ENCODE results near the gene AXIN1.

The AXIN1 gene

DNA sequence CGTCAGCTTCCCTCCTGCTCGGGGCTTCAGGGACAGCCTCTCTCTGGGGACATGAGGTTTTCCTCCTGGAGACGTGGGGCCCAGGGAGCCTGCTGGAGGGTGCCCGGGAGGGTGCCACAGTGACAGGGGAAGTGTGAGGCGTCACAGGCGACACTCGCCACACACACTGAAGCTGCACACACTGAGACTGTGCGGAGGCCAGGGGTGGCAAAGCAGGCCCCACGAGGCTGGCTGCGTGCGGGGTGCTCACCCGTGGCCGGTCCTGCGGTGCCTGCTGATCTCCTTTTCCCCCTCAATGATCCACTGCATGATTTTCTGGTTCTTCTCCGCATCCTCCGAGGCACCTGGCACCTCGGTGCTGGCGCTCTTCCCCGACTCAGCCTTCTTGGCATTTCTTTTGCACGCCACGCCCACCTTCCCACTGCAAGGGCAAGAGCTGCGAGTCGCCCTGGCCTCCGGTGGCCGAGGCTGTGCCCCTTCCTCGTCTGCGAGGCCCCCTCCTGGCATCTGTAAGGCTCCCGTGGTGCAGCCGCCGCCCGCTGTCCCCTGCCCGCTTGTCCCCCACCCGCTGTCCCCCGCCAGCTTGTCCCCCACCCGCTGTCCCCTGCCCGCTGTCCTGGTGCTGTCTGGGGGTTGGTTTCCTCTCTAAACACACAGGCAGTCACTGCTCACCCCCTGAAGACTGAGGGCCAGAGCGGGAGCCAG is 55.6 kb downstream of the AXIN1 start:
- no peak for DNase-seq

GRCh38 chr16:296276-296675 is 56.2 kb downstream of the AXIN1 start:
- no peak for DNase-seq

GRCh38 chr16:293043-293775 is 59.3 kb downstream of the AXIN1 start:
- no peak for DNase-seq

GRCh38 chr16:291539-291938 is 61.0 kb downstream of the AXIN1 start:
- no peak for DNase-seq

DNA sequence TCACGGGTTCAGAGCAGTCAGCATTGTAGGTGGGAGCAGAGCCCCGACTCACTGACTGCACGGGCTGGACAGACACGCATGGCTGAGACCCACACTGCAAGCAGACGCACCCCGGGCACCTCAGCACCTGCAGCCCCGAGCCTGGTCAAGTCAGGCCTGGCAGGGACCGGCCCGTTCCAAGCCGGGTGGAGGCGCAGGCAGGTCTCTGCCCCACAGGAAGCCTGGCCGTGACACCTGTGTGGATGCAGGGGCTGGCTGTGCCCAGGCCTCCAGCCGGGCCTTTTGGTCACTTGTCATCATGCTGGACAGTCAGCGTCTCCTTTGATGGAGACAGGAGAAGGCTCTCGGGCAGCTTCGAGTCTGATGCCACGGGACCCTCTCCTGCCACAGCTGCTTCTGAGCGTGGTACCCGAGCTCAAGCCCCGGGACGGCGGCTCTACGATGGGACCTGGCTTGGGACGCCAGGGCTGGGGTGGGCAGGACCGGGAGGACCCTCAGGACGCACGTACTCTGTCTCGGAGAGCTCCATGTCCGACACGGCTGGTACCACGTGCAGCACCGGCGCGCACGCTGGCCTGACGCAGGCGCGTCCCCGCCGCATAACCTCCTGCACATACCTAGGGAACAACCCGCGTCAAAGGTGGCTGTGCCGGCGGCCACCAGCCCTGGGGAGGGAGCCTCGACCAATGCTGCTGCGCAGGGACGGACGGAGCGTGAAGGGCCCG is 61.7 kb downstream of the AXIN1 start:
- DNase-seq: no peak

DNA sequence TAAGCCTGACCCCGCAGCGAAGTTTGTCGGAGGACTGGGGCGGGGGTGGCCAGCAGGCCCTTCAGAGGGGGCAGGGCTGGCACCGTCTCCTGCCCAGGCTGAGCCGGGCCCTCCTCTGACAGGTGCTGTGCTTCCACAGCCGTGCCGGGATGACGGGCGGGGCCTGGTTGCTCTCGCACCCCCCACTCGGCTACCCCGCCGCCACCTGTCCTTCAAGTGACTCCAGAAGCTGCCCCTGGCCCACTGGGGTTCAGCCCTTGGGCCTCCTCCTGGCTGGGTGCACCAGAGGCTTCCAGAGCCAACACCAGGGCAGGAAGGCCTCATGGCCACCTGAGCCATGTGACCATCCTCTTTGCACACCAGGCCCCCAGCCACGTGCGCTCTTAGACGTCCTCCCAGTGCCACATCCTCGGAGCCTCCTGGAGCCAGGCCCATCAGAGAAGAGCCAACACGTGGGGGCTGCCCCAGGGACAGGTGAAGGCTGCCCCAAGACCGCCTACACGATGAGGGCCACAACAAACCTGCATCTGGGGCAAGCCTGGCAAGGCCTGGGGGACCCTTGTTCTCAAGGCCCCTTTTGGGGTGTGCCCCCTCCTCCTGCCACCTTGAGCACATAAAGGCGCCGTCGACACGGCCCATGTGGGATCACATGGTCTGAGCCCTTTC is 62.4 kb downstream of the AXIN1 start:
- DNase-seq: no peak

GRCh38 chr16:289395-289997 is 63.0 kb downstream of the AXIN1 start:
- DNase-seq: no peak

DNA sequence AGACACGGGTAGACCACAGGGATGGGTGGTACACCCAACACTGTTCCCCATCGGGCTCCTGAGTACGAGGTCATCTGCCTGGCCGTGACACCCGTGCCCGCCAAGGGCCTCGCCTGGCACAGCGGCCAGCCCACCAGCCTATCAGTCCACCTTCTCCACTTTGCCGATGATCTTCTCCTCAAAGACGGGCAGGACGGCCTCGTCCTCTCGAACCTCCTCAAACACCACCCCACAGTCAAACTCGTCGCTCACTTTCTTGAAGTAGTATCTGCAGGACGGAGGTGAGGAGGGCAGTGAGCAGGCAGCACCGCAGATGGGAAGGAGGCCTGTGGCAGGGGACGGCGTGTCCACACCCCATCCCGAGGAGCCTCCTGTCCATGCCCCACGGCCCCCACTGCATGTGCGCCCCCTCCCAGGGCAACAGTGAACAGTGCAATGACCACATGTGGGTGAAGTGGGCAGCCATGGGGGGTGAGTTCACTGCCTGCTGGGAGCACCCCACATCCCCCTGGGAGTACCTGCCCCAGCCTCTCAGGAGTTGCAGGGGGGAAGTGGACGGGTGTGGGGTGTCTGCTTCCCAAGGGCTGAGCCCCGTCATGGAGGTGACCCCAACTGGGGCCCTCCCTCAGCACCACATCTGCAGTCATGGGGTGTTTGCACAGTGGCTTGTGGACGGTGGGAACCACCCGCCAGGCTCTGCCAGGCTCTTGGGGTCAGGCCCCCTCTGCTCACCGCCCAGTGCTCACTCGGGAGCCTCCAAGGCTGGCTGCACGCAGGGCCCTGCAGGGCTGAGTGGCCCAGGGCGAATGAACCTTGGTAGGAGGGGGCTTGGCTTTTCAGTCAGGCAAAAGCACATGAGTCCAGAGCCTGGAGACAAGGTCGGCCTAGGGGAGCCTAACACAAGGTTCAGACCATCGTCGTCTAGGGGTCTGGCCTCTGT is 64.3 kb downstream of the AXIN1 start:
- DNase-seq: no peak

GRCh38 chr16:287298-287811 is 65.2 kb downstream of the AXIN1 start:
- no peak for DNase-seq

GRCh38 chr16:286491-287297 is 65.8 kb downstream of the AXIN1 start:
- DNase-seq: no peak

DNA sequence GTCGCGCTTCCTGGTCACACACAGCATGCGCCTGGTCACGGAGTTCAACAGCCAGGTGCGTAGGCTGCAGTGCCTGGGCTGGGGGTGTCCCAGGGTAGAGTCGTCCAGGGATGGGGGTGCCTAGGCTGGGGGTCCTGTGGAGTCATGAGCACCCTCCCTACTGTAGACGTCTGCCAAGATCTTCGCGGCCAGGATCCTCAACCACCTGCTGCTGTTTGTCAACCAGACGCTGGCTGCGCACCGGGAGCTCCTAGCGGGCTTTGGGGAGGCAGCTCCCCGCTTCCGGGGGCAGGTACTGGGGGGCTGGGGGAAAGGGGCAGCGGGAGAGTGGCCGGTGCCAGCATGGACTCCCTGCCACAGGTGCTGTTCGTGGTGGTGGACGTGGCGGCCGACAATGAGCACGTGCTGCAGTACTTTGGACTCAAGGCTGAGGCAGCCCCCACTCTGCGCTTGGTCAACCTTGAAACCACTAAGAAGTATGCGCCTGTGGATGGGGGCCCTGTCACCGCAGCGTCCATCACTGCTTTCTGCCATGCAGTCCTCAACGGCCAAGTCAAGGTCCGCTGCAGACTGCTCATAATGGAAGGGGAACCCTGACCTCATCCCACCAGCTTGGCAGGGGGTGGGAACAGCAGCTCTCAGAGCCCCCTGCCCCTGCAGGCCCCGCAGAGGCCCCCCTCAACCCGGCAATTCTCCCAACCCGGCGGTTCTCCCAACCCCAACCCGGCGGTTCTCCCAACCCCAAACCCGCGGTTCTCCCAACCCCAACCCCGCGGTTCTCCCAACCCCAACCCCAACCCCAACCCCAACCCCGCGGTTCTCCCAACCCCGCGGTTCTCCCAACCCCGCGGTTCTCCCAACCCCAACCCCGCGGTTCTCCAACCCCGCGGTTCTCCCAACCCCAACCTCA is 67.1 kb downstream of the AXIN1 start:
- DNase-seq: no peak

GRCh38 chr16:284204-285120 is 68.1 kb downstream of the AXIN1 start:
- DNase-seq: no peak

DNA sequence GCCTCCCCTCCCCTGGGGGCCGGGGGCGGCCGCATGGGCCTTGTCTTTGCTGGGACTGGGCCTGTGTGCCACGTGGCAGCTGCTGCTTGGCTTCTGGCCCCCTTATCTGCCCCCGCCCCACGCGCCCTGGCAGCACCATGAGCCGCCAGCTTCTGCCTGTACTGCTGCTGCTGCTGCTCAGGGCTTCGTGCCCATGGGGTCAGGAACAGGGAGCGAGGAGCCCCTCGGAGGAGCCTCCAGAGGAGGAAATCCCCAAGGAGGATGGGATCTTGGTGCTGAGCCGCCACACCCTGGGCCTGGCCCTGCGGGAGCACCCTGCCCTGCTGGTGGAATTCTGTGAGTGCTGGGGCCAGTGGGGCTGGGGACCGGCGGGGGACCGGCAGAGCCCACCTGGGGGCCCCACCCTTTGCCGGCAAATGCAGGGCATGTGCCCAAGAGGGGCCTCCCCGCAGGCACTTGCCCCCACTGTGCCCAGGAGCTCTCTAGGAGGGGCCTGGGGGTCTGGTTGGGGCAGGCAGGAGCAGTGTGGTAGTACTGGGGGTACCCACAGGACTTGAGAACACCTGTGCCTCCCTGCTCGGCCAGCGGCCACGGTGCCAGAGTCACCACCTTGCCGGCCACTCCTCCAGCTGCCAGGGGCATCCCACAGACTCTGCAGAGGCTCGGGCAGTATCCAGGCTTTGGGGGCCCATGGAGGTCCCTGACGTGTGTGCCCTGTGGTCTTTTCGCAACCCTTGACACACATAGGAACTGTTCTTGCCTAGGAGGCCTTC is 69.3 kb downstream of the AXIN1 start, which contains the start of gene PDIA2:
Gene PDIA2, plus strand, starts transcription at position 132 of the 773 bp plus-strand sequence. Its CDS starts 6 bp downstream, at position 138.
- DNase-seq: no peak

DNA sequence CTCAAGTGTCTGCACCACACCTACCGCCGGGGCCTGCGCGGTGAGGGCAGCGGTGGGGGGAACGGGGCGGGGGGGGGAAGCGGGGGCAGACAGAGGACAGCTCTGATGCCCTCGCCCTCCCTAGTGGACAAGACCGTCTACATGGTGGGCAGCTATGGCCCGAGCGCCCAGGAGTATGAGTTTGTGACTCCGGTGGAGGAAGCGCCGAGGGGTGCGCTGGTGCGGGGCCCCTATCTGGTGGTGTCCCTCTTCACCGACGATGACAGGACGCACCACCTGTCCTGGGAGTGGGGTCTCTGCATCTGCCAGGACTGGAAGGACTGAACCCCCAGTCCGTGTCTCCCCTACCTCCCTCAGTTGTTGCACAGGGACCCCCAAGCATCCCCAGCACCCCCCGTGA is 70.0 kb downstream of the AXIN1 start:
- no peak for DNase-seq

- no peak for DNase-seq
These were observed 70.8 kb downstream of the AXIN1 start for GRCh38 chr16:281660-282255.

DNA sequence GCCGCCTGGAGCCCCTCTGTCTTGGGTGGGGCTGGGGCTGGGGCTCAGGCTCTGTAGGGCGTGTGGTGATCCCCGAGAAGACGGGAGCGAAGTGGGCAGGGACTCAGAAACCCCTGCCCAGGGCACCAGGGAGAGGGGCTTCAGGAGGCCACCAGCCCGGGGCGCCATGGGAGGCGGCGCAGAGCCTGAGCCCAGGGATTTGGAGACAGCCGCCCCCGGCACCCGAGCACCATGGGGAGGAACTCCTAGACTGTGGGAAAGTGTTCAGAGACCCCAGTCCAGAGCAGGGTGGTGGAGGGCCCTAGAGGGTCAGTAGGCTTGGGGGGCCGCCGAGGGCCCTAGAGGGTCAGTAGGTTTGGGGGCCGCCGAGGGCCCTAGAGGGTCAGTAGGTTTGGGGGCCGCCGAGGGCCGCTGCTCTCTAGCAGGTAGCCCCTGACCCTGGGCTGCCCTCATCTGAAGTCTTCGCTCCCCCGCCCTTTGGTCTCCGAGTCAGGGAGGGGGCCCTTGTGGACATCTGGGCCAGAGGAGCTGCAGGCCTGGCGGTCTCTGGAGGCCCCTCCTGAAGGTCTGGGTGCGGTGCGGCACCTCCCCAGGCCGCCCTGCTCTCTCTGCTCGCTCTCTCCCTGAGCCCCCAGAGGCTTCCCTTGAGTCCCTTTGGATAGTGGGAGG is 71.4 kb downstream of the AXIN1 start:
- DNase-seq: no peak

Measured in stimulated activated CD4-positive, alpha-beta T cell treated with anti-CD3 and anti-CD28 coated beads, Interleukin-4, amount 100 ng/mL, for 1 hour (primary cell).